ENCODE measurements around the gene PRSS56.

The PRSS56 gene

GRCh38 chr2:232519581-232520438 is at the start of gene PRSS56:
PRSS56 (plus strand) TSS chr2:232520388; CDS start chr2:232520599, 211 bp downstream.
- no peak for DNase-seq (ENCODE audit: low read depth in 1 of 2, low spot score in 1 of 2)

- no peak for DNase-seq (ENCODE audit: low read depth in 1 of 2, low spot score in 1 of 2)
Observed at GRCh38 chr2:232473467-232473890, 46.7 kb upstream of the PRSS56 start.

GRCh38 chr2:232476045-232476444 is 44.1 kb upstream of the PRSS56 start:
- no peak for DNase-seq (ENCODE audit: low read depth in 1 of 2, low spot score in 1 of 2)

- DNase-seq (ENCODE audit: low read depth in 1 of 2, low spot score in 1 of 2) = no peak
Observed at GRCh38 chr2:232476791-232477190, 43.4 kb upstream of the PRSS56 start.

GRCh38 chr2:232477751-232478510 is 42.3 kb upstream of the PRSS56 start:
- DNase-seq (ENCODE audit: low read depth in 1 of 2, low spot score in 1 of 2) = no peak

GRCh38 chr2:232478571-232479340 is 41.4 kb upstream of the PRSS56 start:
- no peak for DNase-seq (ENCODE audit: low read depth in 1 of 2, low spot score in 1 of 2)

GRCh38 chr2:232479341-232480200 is 40.6 kb upstream of the PRSS56 start:
- no peak for DNase-seq (ENCODE audit: low read depth in 1 of 2, low spot score in 1 of 2)

GRCh38 chr2:232480201-232481190 is 39.7 kb upstream of the PRSS56 start:
- no peak for DNase-seq (ENCODE audit: low read depth in 1 of 2, low spot score in 1 of 2)

GRCh38 chr2:232481322-232482140 is 38.7 kb upstream of the PRSS56 start:
- no peak for DNase-seq (ENCODE audit: low read depth in 1 of 2, low spot score in 1 of 2)

GRCh38 chr2:232482301-232483238 is 37.6 kb upstream of the PRSS56 start:
- DNase-seq (ENCODE audit: low read depth in 1 of 2, low spot score in 1 of 2) = no peak

- DNase-seq (ENCODE audit: low read depth in 1 of 2, low spot score in 1 of 2) = no peak
Observed at GRCh38 chr2:232483311-232483922, 36.8 kb upstream of the PRSS56 start.

GRCh38 chr2:232483923-232484627 is 36.1 kb upstream of the PRSS56 start:
- DNase-seq (ENCODE audit: low read depth in 1 of 2, low spot score in 1 of 2) = no peak

- no peak for DNase-seq (ENCODE audit: low read depth in 1 of 2, low spot score in 1 of 2)
Observed at GRCh38 chr2:232484628-232485347, 35.4 kb upstream of the PRSS56 start.

GRCh38 chr2:232485348-232485756 is 34.8 kb upstream of the PRSS56 start:
- no peak for DNase-seq (ENCODE audit: low read depth in 1 of 2, low spot score in 1 of 2)

GRCh38 chr2:232485757-232486557 is 34.2 kb upstream of the PRSS56 start:
- DNase-seq (ENCODE audit: low read depth in 1 of 2, low spot score in 1 of 2) = no peak

Data from activated CD4-positive, alpha-beta T cell treated with anti-CD3 and anti-CD28 coated beads, Interleukin-2, amount 50 U/mL, for 24 hours (primary cell).